G401 (cell line): ENCODE results near the gene KCNJ6. TPM values are rescaled to one million over a fixed set of nuclear protein-coding genes. Genes with fewer than 3 reads are reported as not detected.
"Not testable (repeated sequence)": the region's sequence is repeated elsewhere in the genome, so short reads cannot be mapped to it uniquely, and the experiment has no call there.

ENCODE experiments used
- DNase-seq: peaks from one replicate; pipeline ENCODE4 v3.0.0-alpha.2; 2015; ENCODE audit warnings: low spot score
- in situ Hi-C: cut with HindIII; loops from 2 replicates; pipeline ENCODE4 v1.10.0; 2016; ENCODE audit warnings: low sequenced_read_pairs, mixed read lengths
- total RNA-seq: library from RNA; depleted of rRNA; stranded (reverse); fragments of >200 nt; shearing (Covaris generic); gene quantifications from 2 replicates; pipeline ENCODE4 v1.2.3, GENCODE V29; 2014

Gene KCNJ6
- total RNA-seq, 1 experiment from 2014 or later, result not detected

DNA sequence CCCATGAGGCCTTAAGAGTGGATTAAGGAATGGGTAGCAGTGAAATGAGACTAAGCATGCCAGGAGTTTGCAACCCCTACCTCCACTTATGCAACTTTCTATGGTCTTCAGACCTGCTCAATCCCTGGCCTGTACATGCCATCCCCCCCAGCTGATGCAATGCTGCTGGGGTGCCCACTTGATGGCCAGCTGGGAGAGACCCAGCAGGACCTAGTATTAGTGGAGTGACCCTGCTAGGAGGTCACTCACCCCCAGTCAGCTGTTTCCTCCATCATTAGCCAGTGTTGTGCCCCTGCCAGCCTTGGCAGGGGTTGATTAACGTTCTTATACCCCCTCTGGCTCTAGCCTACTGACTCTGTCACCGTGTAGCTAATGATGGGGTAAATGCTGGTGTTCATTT lies 313.1 kb downstream of the KCNJ6 start:
- DNase-seq, result no peak
- in situ Hi-C loops, result no loop called here

DNA sequence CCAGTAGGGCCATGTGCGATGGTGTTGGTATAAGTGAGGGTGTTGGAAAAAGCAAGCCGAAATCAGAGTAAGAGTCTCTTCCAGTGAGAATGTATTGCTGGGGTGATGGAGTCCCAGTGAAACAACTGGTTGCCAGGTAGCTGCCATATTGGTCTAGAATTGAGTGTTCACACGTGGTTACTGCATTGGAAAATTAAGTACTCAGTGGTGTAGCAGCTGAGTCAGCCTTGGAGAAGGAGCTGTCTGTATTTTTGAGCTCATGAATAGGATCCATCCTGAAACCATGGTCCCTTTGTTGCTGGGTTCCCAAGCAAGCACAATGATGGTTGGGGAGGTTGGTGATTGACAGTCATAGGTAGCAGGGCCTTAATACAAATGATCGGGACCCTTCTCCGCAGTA lies 314.3 kb downstream of the KCNJ6 start:
- no peak for DNase-seq
- in situ Hi-C loops, result no loop called here

DNA sequence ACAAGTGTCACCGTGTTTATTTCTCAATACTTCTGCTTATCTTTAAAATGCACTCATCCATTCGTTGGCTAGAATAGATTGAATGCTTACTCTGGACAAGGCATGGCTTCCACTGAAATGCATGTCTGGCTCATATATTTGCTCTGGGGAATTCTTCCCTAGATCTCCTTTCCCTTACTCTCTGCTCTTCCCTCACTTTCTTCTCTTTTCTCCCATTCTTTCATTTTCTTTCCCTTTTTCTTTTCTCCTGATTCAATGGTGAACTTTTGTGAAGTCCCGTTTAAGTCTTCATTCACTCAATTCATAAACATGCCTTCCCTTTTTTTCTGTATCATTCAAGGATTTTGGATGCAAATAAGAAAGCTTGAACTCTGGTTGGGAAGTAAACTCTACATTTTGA lies 315.2 kb downstream of the KCNJ6 start:
- DNase-seq, result no peak
- in situ Hi-C loops, result no loop called here

DNA sequence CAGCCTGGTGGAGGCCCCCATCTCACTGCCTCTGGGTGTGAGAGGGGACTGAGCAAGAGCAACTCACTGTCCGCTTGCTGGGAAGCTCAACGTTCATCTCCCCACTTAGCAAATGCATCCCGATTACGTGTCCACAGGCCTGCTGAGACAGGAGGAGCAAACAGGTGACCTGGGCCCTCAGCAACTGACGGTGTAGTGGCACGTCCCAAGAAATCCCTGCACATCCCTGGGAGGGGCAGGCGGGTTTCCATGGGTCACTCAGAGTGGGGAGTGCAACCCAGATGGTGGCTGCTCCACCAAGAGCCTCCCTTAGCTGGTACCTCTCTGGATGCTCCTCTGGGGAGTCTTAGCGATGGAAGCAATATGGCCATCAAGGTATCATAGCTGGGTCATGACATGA lies 320.3 kb downstream of the KCNJ6 start:
- in situ Hi-C loops, result no loop called here
- DNase-seq, result no peak

DNA sequence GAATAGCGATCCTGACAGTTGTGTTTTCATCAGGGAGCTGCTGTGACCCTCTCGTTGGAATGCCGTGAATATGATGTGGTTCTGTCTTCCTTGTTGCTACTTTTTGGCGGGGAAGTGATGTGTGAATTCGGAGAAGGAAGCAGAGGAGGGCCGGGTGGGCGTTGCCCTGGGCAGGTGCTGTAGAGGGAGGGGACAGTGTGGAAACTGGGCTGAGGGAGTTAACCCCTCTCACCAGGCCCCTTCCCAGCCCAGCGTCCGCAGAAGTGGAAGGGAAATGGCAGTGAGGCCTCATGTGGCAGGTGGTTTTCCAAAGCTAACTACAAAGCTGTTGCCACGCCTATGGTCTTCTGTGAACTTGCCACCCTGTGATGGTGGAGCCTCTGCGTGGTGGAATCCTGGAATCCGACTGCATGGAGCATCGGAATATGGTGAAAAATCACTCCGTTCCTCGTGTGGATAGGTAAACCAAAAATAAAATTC lies 321.7 kb downstream of the KCNJ6 start:
- in situ Hi-C loops, result no loop called here
- no peak for DNase-seq

DNA sequence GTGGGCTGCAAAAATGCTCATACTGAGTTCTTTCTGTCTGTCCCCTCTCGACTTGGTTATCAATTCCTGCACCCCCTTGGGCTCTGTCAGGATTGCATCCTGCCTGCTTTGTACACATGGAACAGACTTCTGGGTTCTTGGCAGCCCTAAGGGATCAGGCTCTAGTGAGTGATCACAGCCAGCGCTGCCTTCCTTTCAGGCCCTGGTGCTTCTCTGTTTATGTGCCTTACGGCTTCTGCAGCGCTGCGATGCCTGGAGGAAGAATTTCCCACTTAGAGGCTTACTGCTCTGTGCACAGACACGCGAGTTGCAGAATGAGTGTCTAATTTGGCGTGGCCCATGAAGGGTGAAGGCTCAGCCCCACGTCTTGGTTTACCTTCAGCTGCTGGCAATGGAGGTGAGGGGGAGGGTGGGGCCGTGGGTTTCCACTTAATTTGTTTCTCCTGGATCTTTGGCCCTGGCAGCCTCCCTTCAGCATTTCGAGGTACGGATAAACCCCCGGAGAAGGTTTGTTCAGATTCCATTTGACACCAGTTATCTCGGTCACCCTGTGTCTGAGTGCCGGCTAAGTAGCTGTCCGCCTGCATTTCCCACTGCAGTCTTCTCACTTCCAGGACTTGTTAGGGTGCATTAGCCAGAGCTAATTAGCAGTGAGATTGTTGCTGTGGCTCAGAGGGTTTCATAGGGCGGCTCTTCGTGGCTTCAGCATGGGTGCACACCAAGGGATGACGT lies 322.4 kb downstream of the KCNJ6 start:
- DNase-seq, result no peak
- in situ Hi-C loops, result no loop called here

DNA sequence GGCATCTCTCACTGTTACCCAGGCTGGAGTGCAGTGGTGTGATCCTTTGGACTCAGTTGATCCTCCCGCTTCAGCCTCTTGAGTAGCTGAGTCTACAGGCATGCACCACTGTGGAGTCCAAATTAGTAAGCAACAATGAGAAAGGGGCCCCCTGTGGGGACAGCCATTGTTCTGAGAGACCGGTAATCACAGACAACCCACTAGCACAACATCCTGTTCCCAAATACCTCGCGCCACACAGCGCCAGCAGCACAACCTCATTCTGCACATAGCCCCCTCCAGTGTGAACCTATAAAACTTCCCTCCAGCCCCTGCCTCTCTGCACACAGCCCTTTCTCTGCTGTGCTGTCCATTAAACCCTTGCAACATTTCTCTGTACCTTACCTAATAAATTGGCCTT lies 323.2 kb downstream of the KCNJ6 start:
- no peak for DNase-seq
- in situ Hi-C loops, result no loop called here

DNA sequence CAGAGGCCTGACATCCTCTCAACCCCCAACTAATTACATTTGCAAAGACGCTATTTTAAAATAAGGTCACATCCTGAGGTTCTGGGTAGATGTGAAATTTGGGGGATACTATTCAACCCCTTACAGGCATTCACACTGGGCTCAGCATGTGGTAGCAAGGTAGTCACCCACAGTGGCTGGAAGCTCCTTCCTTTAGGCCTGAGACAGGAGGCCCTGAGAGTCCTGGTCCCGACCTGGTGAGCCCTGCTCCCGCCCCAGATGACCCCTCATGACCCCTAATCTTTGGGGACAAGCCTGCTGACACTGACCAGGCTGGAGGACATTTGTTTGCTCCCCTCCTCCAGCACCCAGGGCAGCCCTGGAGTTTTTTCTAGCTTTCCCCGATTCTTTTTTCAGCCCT lies 323.8 kb downstream of the KCNJ6 start:
- in situ Hi-C loops, result no loop called here
- DNase-seq, result no peak

DNA sequence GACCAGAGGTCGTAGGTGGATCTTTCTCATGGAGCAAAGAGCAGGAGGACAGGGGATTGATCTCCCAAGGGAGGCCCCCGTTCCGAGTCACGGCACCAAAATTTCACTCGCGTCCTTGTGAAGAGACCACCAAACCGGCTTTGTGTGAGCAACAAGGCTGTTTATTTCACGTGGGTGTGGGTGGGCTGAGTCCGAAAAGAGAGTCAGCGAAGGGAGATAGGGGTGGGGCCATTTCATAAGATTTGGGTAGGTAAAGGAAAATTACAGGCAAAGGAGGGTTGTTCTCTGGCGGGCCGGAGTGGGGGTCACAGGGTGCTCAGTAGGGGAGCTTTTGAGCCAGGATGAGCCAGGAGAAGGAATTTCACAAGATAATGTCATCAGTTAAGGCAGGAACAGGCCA lies 324.3 kb downstream of the KCNJ6 start:
- in situ Hi-C loops, DNase-seq: not testable (repeated sequence)

DNA sequence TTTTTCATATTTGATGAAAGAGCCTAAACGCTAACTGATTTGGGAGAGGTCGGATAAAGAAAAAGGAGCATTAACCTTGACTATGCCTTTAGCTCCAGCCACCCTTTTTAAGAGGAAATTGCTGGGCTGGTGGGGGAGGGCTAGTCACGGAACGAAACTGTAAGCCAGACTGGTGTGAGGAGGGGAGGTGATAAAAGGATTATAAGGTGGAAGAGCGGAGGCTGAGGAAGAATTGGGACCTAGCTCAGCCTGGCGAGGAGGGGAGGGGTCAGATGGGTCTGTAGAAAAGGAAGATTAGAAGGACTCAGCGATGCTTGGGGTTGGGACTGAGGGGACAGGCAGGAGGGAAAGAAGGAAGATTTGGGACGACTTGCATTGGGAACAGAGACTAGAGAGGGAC lies 325.4 kb downstream of the KCNJ6 start:
- DNase-seq, in situ Hi-C loops: not testable (repeated sequence)

DNA sequence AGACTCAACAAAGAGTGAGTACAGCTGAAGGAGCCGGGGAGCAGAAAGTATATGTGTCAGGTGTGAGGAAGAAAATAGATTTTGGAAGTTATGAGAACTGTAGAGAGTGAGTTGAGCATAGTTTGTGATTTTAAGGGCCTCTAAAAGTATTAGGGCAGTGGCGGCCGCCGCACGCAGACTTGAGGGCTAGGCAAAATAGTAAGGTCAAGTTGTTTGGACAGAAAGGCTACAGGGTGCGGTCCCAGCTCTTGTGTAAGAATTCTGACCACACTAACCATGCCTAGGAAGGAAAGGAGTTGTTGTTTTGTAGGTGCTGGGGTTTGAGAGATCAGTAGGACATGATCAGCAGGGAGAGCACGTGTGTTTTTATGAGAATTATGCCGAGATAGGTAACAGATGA lies 327.6 kb downstream of the KCNJ6 start:
- in situ Hi-C loops, DNase-seq: not testable (repeated sequence)

DNA sequence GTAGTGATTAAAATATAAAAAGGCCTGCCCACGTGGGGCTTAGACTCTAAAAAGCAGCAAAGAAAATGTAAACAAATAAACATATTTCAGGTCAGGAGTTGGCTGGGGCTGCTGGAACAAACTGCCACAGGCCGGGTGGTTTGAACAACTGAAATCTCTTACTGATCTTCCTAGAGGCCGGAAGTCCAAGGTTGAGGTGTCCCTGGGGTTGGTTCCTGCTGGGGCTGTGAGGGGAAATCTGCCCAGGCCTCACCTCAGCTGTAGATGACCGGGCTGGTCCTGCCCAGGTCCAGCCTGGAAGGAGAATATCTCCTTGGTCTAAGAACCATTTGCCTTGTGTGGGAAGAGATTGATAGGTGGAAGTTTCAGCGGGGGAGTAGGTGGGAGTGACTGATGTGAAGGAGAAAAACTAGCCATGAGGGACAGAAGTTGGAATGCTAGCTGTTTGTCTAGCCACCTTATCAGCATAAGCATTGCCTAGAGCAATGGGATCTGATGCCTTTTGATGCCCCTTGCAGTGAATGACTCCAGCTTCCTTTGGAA lies 328.6 kb downstream of the KCNJ6 start:
- no peak for DNase-seq

DNA sequence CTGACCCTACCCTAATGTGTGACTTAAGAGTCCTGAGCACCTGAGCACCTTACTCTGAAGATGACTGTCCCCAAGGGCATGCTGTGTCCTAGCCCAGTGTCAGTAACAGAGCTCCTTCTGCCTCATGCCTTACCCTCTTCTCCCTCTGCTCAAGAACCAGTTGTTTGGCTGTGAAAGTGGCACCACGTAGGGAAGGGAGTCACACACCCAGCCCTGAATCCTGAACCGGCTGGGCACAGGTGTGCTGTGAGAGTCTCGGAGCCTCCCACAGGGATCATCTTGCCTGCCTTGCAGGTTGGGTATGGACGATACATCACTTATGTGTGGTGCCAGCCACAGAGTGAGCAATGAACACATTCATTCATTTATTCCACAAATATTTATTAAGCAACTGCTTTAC lies 329.1 kb downstream of the KCNJ6 start:
- in situ Hi-C loops, result no loop called here
- DNase-seq, result no peak

More for the DNA sequence above, 328.6 kb downstream of the KCNJ6 start:
- in situ Hi-C loops, result no loop called here

DNA sequence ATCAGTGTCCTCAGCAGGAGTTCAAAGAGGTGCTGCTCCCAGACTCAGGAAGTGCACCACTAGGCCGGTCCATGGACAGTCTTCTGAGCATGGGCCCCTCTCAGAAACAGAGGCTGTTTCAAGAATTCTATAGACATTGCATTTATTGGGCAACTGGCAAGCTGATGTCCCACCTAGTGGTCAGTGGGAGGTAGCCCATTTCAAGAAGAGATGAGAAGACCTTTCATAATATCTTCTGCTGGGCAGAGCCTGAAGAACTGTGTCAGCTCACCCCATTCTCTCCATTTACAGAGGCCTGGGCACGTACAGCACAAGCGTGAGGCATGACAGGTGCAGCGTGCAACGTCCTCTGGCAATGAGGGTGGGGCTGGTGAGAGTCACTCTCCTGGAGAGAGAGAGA lies 333.7 kb downstream of the KCNJ6 start:
- DNase-seq, result peak; percentile 72
- in situ Hi-C loops, result no loop called here

DNA sequence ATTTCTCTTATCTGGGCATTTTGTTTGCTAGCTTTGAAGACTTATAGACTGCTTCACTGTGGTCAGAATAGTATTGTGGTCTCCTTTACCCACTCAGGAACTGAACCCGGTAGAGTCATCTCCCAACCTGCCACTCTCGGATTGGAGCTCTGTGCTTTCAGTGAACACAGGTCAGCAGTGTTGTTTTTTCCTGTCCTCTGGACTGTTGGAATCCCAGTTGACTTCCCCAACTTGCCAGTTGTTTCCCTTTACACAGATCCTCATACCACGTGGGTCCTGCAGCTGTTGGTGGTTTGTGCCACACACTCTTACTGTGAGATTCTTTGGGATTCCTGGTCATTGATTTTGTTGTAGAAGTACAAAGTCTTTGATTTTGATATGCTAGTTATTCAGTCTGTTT lies 335.6 kb downstream of the KCNJ6 start:
- DNase-seq, result no peak
- in situ Hi-C loops, result no loop called here

DNA sequence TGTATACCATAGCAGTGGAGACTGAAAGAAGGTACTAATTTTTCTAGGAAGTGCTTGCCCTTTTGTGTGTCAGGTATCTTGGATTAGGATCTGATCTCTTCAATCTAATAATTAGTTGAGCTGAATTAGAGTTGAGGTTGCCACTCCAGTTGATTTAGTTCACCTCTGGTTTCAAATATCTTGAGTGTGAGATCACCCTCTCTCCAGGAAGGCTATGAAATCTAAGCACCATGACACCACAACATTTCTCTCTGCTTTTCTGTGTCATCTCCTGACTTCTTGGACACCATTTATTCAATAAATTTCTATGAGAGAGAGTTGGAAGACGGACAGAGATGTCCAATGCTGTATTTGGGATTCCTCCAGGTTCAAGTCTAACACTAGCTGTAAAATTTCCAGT lies 336.9 kb downstream of the KCNJ6 start:
- no peak for DNase-seq
- in situ Hi-C loops, result no loop called here

DNA sequence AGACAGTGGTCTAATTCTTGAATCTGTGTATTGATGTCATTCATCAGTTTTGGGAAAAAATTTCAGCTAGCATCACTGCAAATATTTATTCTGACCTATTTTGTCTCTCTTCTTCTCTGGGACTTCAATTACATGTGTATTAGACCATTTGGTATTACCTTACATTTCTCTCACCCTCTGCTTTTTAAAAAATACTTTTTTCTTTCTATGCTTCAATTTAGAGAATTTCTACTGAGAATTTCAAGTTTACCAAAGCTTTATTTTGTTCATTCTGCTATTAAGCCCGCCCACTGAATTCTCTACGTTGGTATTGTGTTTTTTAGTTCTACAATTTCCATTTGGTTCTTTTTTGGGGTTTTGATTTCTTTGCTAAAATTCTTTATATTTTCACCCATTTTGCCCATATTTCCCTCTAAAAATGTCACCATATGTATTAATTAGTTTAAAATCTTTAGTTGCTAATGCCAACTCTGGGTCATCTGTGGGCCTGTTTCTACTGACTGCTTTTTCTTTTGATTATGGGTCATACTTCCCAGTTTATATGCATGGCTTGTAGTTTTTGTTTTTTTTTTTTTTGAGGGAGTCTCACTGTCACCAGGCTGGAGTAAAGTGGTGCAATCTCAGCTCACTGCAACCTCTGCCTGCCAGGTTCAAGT lies 337.7 kb downstream of the KCNJ6 start:
- DNase-seq, result no peak
- in situ Hi-C loops, result no loop called here

DNA sequence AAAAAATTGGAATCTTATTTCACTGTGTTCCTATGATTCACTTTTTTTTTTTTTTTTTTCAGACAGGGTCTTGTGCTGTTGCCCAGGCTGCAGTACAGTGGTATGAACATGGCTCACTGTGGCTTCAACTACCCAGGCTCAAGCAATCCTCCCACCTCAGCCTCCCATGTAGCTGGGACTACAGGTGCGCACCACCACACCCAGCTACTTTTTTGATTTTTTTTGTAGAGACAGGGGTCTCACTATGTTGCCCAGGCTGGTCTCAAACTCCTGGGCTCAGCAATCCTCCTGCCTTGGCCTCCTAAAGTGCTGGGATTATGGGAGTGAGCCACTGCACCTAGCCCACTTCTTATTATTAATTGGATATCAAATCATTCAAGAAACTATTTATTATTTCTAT lies 339.3 kb downstream of the KCNJ6 start:
- in situ Hi-C loops, DNase-seq: not testable (repeated sequence)

DNA sequence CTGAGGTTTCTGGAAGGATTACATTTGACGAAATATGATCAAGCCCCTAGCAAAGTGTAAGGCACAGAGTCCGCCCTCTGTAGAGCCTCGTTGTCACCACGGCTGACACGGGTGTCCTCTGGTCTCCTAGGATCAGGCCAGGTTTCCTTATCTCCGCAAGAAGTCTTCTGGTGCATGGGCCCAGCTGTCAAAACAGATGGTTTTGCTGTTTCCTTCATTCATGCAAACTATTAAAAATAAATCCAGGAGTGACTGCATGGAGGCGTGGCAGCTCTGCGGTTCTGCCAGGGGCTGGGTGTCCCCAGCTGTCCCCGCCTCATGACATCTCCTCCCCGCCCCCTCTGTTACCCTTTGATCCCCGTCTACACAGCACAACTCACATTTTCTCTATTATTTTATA lies 340.7 kb downstream of the KCNJ6 start:
- no peak for DNase-seq
- in situ Hi-C loops, result no loop called here

DNA sequence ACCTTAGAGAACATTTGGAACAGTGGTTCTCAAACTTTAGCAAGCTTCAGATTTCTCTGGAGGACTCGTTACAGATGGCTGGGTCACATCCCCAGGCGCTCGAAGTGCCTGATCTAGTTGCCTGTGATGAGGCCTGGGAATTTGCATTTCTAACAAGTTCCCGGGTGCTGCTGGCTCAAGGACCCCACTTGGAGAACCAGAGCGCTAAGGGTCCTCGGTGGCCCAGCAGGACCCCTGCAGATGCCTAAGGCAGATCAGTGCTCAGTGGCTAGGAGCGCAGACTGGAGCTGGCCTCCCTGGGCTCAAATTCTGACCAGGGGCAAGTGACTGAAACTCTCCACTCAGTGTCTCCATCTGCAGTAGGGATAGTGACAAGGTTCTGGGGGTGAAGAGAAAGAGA lies 341.5 kb downstream of the KCNJ6 start:
- no peak for DNase-seq
- in situ Hi-C loops, result no loop called here

DNA sequence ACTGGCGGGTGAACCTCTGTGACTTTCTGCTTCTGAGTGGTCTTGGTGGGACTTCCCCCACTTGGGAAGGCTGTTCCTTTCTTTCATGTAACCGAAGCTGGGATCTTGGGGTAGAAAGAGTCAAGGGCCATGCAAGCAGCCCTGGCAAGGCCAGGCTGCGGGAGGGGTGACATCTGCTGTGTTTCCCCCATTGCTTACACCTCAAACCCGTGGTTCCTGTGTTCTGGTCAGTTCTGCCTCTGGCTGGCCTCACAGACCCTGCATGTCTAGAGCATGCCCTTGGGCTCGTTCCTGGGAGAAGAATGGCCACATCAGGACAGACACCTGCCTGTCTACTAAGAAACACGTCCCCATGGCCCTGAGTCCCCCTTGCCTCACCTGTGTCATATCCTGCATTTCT lies 341.9 kb downstream of the KCNJ6 start:
- in situ Hi-C loops, result no loop called here
- DNase-seq, result no peak
